B cell (primary cell): ENCODE results near the gene TENM4. TPM values are rescaled to one million over a fixed set of nuclear protein-coding genes. Genes with fewer than 3 reads are reported as not detected.

Experiments
- ATAC-seq: fragments of 200-7000 bp; cut with Tn5 transposase; one replicate; pipeline ENCODE4 v1.10.0; 2021; ENCODE audit warnings: low read depth, mild to moderate bottlenecking, moderate number of reproducible peaks, moderate library complexity
- CTCF ChIA-PET: fragments of 350-600 bp; sonication (Branson Sonifier 250); formaldehyde crosslinking; loops from one replicate; lab custom pipeline; 2021; ENCODE audit warnings: antibody characterized with exemption, inconsistent platforms; lab: Charles Lee
- POLR2A ChIA-PET: fragments of 350-600 bp; sonication (Branson Sonifier 250); formaldehyde crosslinking; loops from one replicate; lab custom pipeline; 2021; ENCODE audit warnings: antibody characterized with exemption; lab: Charles Lee
- DNase-seq: peaks from one replicate; pipeline ENCODE4 v3.0.0; 2013
- H2AFZ ChIP-seq: 2 replicates; pipeline ENCODE4 v1.6.1; 2012; ENCODE audit warnings: mild to moderate bottlenecking, low read depth, low read length; ENCODE audit not compliant: insufficient read depth, poor library complexity, severe bottlenecking
- H3K27ac ChIP-seq, 2 donors: 1 replicate in 1 of 2; 2 replicates in 1 of 2; pipeline ENCODE4 v1.5.1; 2012 to 2013; ENCODE audit warnings: low read length in 2 of 2, mild to moderate bottlenecking in 2 of 2, moderate library complexity in 1 of 2
- H3K27me3 ChIP-seq, 4 experiments: fragments of 200-600 bp in 1 of 4; sonication (generic) in 1 of 4; replicated peaks in 1 of 4; 1 replicate in 2 of 4; 2 replicates in 2 of 4; pipeline versions ENCODE4 v1.6.1 to v1.7.0; 2013 to 2016; ENCODE audit warnings: low read length in 3 of 4, mild to moderate bottlenecking in 2 of 4, mixed read lengths in 1 of 4, moderate library complexity in 1 of 4; ENCODE audit not compliant: insufficient read depth in 4 of 4, control insufficient read depth in 3 of 4; ENCODE audit errors: control extremely low read depth in 1 of 4
- H3K36me3 ChIP-seq, 2 experiments: replicated peaks in 1 of 2; 1 replicate in 1 of 2; 2 replicates in 1 of 2; pipeline versions ENCODE4 v1.6.1 to v1.7.1; 2013; ENCODE audit warnings: low read length in 1 of 2; ENCODE audit not compliant: insufficient read depth in 2 of 2, control insufficient read depth in 1 of 2; ENCODE audit errors: control extremely low read depth in 1 of 2, extremely low read depth in 1 of 2
- H3K4me1 ChIP-seq, 2 donors: fragments of 200-600 bp in 1 of 2; sonication (generic) in 1 of 2; 1 replicate in 1 of 2; 2 replicates in 1 of 2; pipeline versions ENCODE4 v1.5.1 to v1.6.1; 2013 to 2017; ENCODE audit warnings: low read length in 2 of 2; ENCODE audit not compliant: control insufficient read depth in 2 of 2, insufficient read depth in 2 of 2
- H3K4me2 ChIP-seq: replicated peaks from 2 replicates; pipeline ENCODE3; 2012; ENCODE audit warnings: mild to moderate bottlenecking, low read depth, low read length; ENCODE audit not compliant: poor library complexity, severe bottlenecking
- H3K4me3 ChIP-seq, 5 experiments: fragments of 200-600 bp in 1 of 5; sonication (generic) in 1 of 5; 1 replicate in 3 of 5; 2 replicates in 2 of 5; pipeline versions ENCODE4 v1.5.1 to v1.7.0; 2011 to 2016; ENCODE audit warnings: low read length in 4 of 5, mild to moderate bottlenecking in 4 of 5, low read depth in 2 of 5, control low read depth in 1 of 5, moderate library complexity in 1 of 5; ENCODE audit not compliant: insufficient read depth in 1 of 5; ENCODE audit errors: control extremely low read depth in 1 of 5, extremely low read depth in 1 of 5
- H3K79me2 ChIP-seq: fragments of 200-600 bp; sonication (generic); one replicate; pipeline ENCODE4 v1.6.0; 2016; ENCODE audit warnings: low read length; ENCODE audit not compliant: control insufficient read depth, insufficient read depth
- H3K9ac ChIP-seq: fragments of 200-600 bp; sonication (generic); 2 replicates; pipeline ENCODE4 v1.6.1; 2017; ENCODE audit warnings: mild to moderate bottlenecking, low read length, moderate library complexity
- H3K9me3 ChIP-seq, 3 donors: one replicate each; pipeline versions ENCODE4 v1.6.1 to v1.7.1; 2013; ENCODE audit warnings: low read length in 2 of 3; ENCODE audit not compliant: control insufficient read depth in 2 of 3, insufficient read depth in 1 of 3; ENCODE audit errors: control extremely low read depth in 1 of 3
- H4K20me1 ChIP-seq: 2 replicates; pipeline ENCODE4 v1.6.0; 2012; ENCODE audit warnings: mild to moderate bottlenecking, low read length; ENCODE audit not compliant: insufficient read depth, control insufficient read depth, poor library complexity, severe bottlenecking
- H3K27ac Mint-ChIP-seq: one replicate; pipeline ENCODE4 v1.8.0; 2021; ENCODE audit warnings: mixed read lengths
- H3K27me3 Mint-ChIP-seq: one replicate; pipeline ENCODE4 v1.8.0; 2021; ENCODE audit warnings: mixed read lengths
- H3K4me1 Mint-ChIP-seq: one replicate; pipeline ENCODE4 v1.8.0; 2021; ENCODE audit warnings: mixed read lengths
- H3K4me3 Mint-ChIP-seq: one replicate; pipeline ENCODE4 v1.8.0; 2021; ENCODE audit warnings: mixed read lengths
- H3K9me3 Mint-ChIP-seq: one replicate; pipeline ENCODE4 v1.8.0; 2022; ENCODE audit warnings: mixed read lengths; ENCODE audit not compliant: insufficient read depth
- CTCF ChIP-seq: fragments of 200-600 bp; IDR thresholded peaks from one replicate; pipeline ENCODE4 v1.8.0; 2022; ENCODE audit warnings: antibody characterized with exemption, mild to moderate bottlenecking
- EZH2 ChIP-seq: IDR thresholded peaks from 2 replicates; pipeline ENCODE4 v1.6.1; 2012; ENCODE audit warnings: borderline replicate concordance, low read depth, mild to moderate bottlenecking, moderate library complexity, low read length; ENCODE audit not compliant: insufficient read depth, poor library complexity, severe bottlenecking
- WGBS: methylation state at CpG from one replicate; pipeline ENCODE4 v1.1.5; 2013; ENCODE audit warnings: missing lambda C conversion rate; ENCODE audit not compliant: insufficient coverage; 5-methylcytosine and 5-hydroxymethylcytosine counted together
- intact Hi-C: fragments of 100-400 bp; cut with micrococcal nuclease; formaldehyde crosslinking; loops from one replicate; pipeline ENCODE4 v1.10.0; 2022
- polyA plus RNA-seq: library from polyadenylated mRNA; depleted of rRNA; stranded (reverse); fragments of >200 nt; gene quantifications from 2 replicates; pipeline ENCODE4 v1.2.3, GENCODE V29; 2012
- total RNA-seq, 2 donors: library from RNA; stranded (reverse); fragments of 120-200 nt in 1 of 2; gene quantifications; 1 replicate in 1 of 2; 2 replicates in 1 of 2; pipeline versions ENCODE4 v1.2.3 to v1.2.4, GENCODE V29; 2013 to 2022

TENM4 gene
- total and polyA plus RNA-seq, 2 donors (not counting 1 experiment from before 2014, with no cell fraction given) = 0.09 to 5.7 TPM

- H3K9me3 ChIP-seq = no peaks in the 10 kb centered on the region
- Mint-ChIP-seq H3K27ac (no peak overlapping the region), H3K4me3 (no peak overlapping the region), H3K27me3 (peaks cover 7% of the 10 kb centered on the region), H3K9me3 (no peaks in the 10 kb centered on the region), H3K4me1 (no peaks in the 10 kb centered on the region)
- no peaks in the 10 kb centered on the region for H3K79me2 ChIP-seq
- ATAC-seq = no peak
- no peaks in the 10 kb centered on the region for H3K36me3 ChIP-seq
- H3K9ac ChIP-seq = no peak overlapping the region
- H4K20me1 ChIP-seq = no peaks in the 10 kb centered on the region
- H3K4me1 ChIP-seq = no peaks in the 10 kb centered on the region
- no peak overlapping the region for H2AFZ ChIP-seq
- WGBS = 96% methylated on average over 5 of the region's 8 CpGs
- H3K27ac ChIP-seq = no peak overlapping the region
- intact Hi-C loops = no loop called here
- TF ChIP-seq CTCF = no peak
- no peak for TF ChIP-seq EZH2
- ChIA-PET CTCF (no interaction called here), POLR2A (interaction anchor here (0.7 kb wide), 1 partner anchor 360 kb away, joined by 6 read pairs; no protein-coding TSS in a partner anchor)
- H3K4me2 ChIP-seq = no peak overlapping the region
- no peak for DNase-seq
- H3K27me3 ChIP-seq = no peaks in the 10 kb centered on the region
- H3K4me3 ChIP-seq = no peak overlapping the region
These were observed 673.5 kb downstream of the TENM4 start for GRCh38 chr11:78767027-78767932.

- no peak overlapping the region for H3K9ac ChIP-seq
- H3K4me2 ChIP-seq = no peak overlapping the region
- ATAC-seq = no peak
- H3K9me3 ChIP-seq = no peaks in the 10 kb centered on the region
- ChIA-PET POLR2A (no interaction called here), CTCF (no interaction called here)
- no peaks in the 10 kb centered on the region for H4K20me1 ChIP-seq
- no peak for DNase-seq
- no peak overlapping the region for H3K27ac Mint-ChIP-seq
- WGBS = 86% methylated on average over 2 of the region's 4 CpGs
- H3K4me1 Mint-ChIP-seq = no peaks in the 10 kb centered on the region
- no peaks in the 10 kb centered on the region for H3K27me3 ChIP-seq
- H3K4me3 ChIP-seq = no peak overlapping the region
- no peaks in the 10 kb centered on the region for H3K36me3 ChIP-seq
- no peaks in the 10 kb centered on the region for H3K27me3 Mint-ChIP-seq
- H3K4me1 ChIP-seq = no peaks in the 10 kb centered on the region
- no peaks in the 10 kb centered on the region for H3K79me2 ChIP-seq
- no peak overlapping the region for H3K27ac ChIP-seq
- H3K9me3 Mint-ChIP-seq = no peaks in the 10 kb centered on the region
- no peak overlapping the region for H3K4me3 Mint-ChIP-seq
- intact Hi-C loops = no loop called here
- no peak for TF ChIP-seq EZH2
- no peak for TF ChIP-seq CTCF
- no peak overlapping the region for H2AFZ ChIP-seq
These were observed 675.9 kb downstream of the TENM4 start for GRCh38 chr11:78764946-78765345.
